Mammary epithelial cell (primary cell): Measurements from ENCODE around the gene USH2A.

Experiments used
- EZH2 ChIP-seq: IDR thresholded peaks from 2 replicates; pipeline ENCODE4 v1.6.1; 2012; ENCODE audit warnings: low read length, inconsistent platforms, borderline replicate concordance
- TF ChIP-seq, protein P1 (sequence below), 2 donors: IDR thresholded peaks in 1 of 2; conservative IDR thresholded peaks in 1 of 2; 2 replicates each; pipeline ENCODE4 v1.5.1; 2011 to 2012; ENCODE audit warnings: inconsistent platforms in 2 of 2, low read length in 2 of 2, mild to moderate bottlenecking in 2 of 2, control low read depth in 1 of 2, low read depth in 1 of 2; ENCODE audit not compliant: insufficient read depth in 1 of 2; ENCODE audit errors: extremely low read depth in 1 of 2

DNA sequence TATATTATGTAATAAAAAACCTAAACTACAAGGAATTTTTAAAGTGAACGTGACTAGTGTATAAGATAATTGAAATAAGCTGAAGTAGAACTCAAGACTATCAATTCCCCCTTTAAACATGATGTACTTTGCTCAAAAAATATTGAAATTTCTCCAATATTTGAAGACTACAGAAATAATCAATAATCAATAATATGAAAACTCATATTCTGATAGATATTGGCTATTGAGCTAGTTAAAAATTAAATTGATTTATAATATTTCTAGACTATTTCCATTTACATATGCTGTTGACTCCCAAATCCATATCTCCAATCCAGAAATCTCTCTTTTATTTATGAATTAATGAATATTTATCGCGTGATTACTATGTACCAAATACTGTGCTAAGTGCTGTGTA is 133.2 kb downstream of the USH2A start:
- TF ChIP-seq, protein P1, sequence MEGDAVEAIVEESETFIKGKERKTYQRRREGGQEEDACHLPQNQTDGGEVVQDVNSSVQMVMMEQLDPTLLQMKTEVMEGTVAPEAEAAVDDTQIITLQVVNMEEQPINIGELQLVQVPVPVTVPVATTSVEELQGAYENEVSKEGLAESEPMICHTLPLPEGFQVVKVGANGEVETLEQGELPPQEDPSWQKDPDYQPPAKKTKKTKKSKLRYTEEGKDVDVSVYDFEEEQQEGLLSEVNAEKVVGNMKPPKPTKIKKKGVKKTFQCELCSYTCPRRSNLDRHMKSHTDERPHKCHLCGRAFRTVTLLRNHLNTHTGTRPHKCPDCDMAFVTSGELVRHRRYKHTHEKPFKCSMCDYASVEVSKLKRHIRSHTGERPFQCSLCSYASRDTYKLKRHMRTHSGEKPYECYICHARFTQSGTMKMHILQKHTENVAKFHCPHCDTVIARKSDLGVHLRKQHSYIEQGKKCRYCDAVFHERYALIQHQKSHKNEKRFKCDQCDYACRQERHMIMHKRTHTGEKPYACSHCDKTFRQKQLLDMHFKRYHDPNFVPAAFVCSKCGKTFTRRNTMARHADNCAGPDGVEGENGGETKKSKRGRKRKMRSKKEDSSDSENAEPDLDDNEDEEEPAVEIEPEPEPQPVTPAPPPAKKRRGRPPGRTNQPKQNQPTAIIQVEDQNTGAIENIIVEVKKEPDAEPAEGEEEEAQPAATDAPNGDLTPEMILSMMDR (conservative IDR thresholded peaks at IDR 0.05 in 1 of 2, IDR thresholded peaks at IDR 0.05 in 1 of 2; ENCODE audit: extremely low read depth in 1 of 2, insufficient read depth in 1 of 2, low read depth in 1 of 2, low read length in 2 of 2): no peak
- no peak for TF ChIP-seq EZH2
